ENCODE measurements around the gene FGD6.

- TF ChIP-seq RARB (CRISPR knock-in tag; IDR thresholded peaks at IDR 0.05) (no peak), ARNTL (CRISPR knock-in tag; IDR thresholded peaks at IDR 0.05; ENCODE audit: borderline replicate concordance, low read depth) (no peak), SNAI2 (CRISPR knock-in tag; IDR thresholded peaks at IDR 0.05) (no peak)
Observed at GRCh38 chr12:95261109-95261508, 43.8 kb upstream of the FGD6 start.
